Natural killer cell (primary cell): ENCODE measurements around the gene MN1. TPM values are rescaled to one million over a fixed set of nuclear protein-coding genes. Genes with fewer than 3 reads are reported as not detected.
A peak's percentile ranks its signal among the peaks of the same experiment; 100 is the strongest.

ENCODE experiments used
- ATAC-seq, 3 donors: fragments of 150-1000 bp in 2 of 3; fragments of 200-7000 bp in 1 of 3; cut with Tn5 transposase; 1 replicate in 1 of 3; 2 replicates in 2 of 3; pipeline ENCODE4 v1.10.0; 2021; ENCODE audit warnings: mild to moderate bottlenecking in 2 of 3, moderate library complexity in 2 of 3
- DNase-seq, 2 donors: peaks; one replicate each; pipeline versions ENCODE4 v3.0.0 to v3.0.0-alpha.2; 2013 to 2021; ENCODE audit warnings: mixed read lengths in 1 of 2
- H3K27ac ChIP-seq: one replicate; pipeline ENCODE4 v1.5.1; 2013; ENCODE audit warnings: mild to moderate bottlenecking, low read length
- H3K27me3 ChIP-seq: one replicate; pipeline ENCODE4 v1.6.1; 2013; ENCODE audit warnings: low read length; ENCODE audit not compliant: control insufficient read depth, insufficient read depth
- H3K36me3 ChIP-seq: one replicate; pipeline ENCODE4 v1.6.1; 2013; ENCODE audit warnings: low read length; ENCODE audit not compliant: control insufficient read depth, insufficient read depth
- H3K4me1 ChIP-seq: one replicate; pipeline ENCODE4 v1.6.1; 2013; ENCODE audit warnings: low read length; ENCODE audit not compliant: control insufficient read depth, insufficient read depth
- H3K4me3 ChIP-seq: one replicate; pipeline ENCODE4 v1.5.1; 2013; ENCODE audit warnings: low read length
- H3K9me3 ChIP-seq: one replicate; pipeline ENCODE4 v1.6.1; 2013; ENCODE audit warnings: low read length; ENCODE audit not compliant: control insufficient read depth, insufficient read depth
- H3K27ac Mint-ChIP-seq, 2 donors: one replicate each; pipeline ENCODE4 v1.8.0; 2022; ENCODE audit warnings: mild to moderate bottlenecking in 2 of 2, mixed read lengths in 2 of 2, moderate library complexity in 1 of 2
- H3K27me3 Mint-ChIP-seq, 2 donors: one replicate each; pipeline ENCODE4 v1.8.0; 2022; ENCODE audit warnings: low read depth in 2 of 2, mixed read lengths in 2 of 2
- H3K36me3 Mint-ChIP-seq: one replicate; pipeline ENCODE4 v1.8.0; 2022; ENCODE audit warnings: mixed read lengths
- H3K4me1 Mint-ChIP-seq, 2 donors: one replicate each; pipeline ENCODE4 v1.8.0; 2022; ENCODE audit warnings: mixed read lengths in 2 of 2
- H3K4me3 Mint-ChIP-seq: one replicate; pipeline ENCODE4 v1.8.0; 2022; ENCODE audit warnings: mild to moderate bottlenecking, moderate library complexity, mixed read lengths
- H3K9me3 Mint-ChIP-seq, 2 donors: one replicate each; pipeline ENCODE4 v1.8.0; 2022; ENCODE audit warnings: mixed read lengths in 2 of 2
- WGBS: methylation state at CpG from one replicate; pipeline ENCODE4 v1.1.7; 2013; ENCODE audit warnings: missing lambda C conversion rate; ENCODE audit not compliant: insufficient coverage; 5-methylcytosine and 5-hydroxymethylcytosine counted together
- intact Hi-C: fragments of 100-400 bp; cut with micrococcal nuclease; formaldehyde crosslinking; loops from one replicate; pipeline ENCODE4 v1.14.2; 2022
- total RNA-seq, 4 donors: library from RNA; stranded (reverse); fragments of 120-200 nt in 1 of 4; gene quantifications; one replicate each; pipeline versions ENCODE4 v1.2.3 to v1.2.4, GENCODE V29; 2013 to 2022
- TF ChIP-seq, protein P1 (sequence below): fragments of 200-600 bp; IDR thresholded peaks from one replicate; pipeline ENCODE4 v1.8.0; 2022; ENCODE audit warnings: antibody characterized with exemption

MN1 gene
- total RNA-seq, 3 donors from 2014 or later (not counting 1 experiment from before 2014, with no cell fraction given), result 0.39 to 0.83 (median 0.82) TPM

- Mint-ChIP-seq H3K4me3 (no peak overlapping the region), H3K4me1 (peaks cover 12 to 13% of the 10 kb centered on the region in 2 donors), H3K27ac (no peak overlapping the region), H3K27me3 (peaks cover 10 to 21% of the 10 kb centered on the region in 2 donors), H3K9me3 (no peaks in the 10 kb centered on the region), H3K36me3 (no peaks in the 10 kb centered on the region)
- Histone ChIP-seq H3K4me3 (no peak overlapping the region), H3K36me3 (no peaks in the 10 kb centered on the region), H3K27ac (no peak overlapping the region), H3K9me3 (no peaks in the 10 kb centered on the region), H3K4me1 (peaks cover 20% of the 10 kb centered on the region), H3K27me3 (peaks cover 7% of the 10 kb centered on the region)
- intact Hi-C loops, result loop anchor here (10.0 kb wide), 1 partner anchor 1045 kb away; no protein-coding TSS in a partner anchor
- no peak for ATAC-seq
- TF ChIP-seq, protein P1, sequence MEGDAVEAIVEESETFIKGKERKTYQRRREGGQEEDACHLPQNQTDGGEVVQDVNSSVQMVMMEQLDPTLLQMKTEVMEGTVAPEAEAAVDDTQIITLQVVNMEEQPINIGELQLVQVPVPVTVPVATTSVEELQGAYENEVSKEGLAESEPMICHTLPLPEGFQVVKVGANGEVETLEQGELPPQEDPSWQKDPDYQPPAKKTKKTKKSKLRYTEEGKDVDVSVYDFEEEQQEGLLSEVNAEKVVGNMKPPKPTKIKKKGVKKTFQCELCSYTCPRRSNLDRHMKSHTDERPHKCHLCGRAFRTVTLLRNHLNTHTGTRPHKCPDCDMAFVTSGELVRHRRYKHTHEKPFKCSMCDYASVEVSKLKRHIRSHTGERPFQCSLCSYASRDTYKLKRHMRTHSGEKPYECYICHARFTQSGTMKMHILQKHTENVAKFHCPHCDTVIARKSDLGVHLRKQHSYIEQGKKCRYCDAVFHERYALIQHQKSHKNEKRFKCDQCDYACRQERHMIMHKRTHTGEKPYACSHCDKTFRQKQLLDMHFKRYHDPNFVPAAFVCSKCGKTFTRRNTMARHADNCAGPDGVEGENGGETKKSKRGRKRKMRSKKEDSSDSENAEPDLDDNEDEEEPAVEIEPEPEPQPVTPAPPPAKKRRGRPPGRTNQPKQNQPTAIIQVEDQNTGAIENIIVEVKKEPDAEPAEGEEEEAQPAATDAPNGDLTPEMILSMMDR, result no peak
- no peak for DNase-seq
- 78% methylated on average over 40 of the region's 40 CpGs for WGBS
These were observed 1.7 kb downstream of the MN1 start for GRCh38 chr22:27799827-27800249.

GRCh38 chr22:27799015-27799826, 2.3 kb downstream of the MN1 start:
- Histone ChIP-seq H3K36me3 (no peaks in the 10 kb centered on the region), H3K27me3 (peaks cover 7% of the 10 kb centered on the region), H3K27ac (no peak overlapping the region), H3K4me1 (peaks cover 15% of the 10 kb centered on the region), H3K4me3 (no peak overlapping the region), H3K9me3 (no peaks in the 10 kb centered on the region)
- H3K4me1 Mint-ChIP-seq, result peaks cover 7 to 8% of the 10 kb centered on the region in 2 donors
- no peak for ATAC-seq
- H3K36me3 Mint-ChIP-seq, result no peaks in the 10 kb centered on the region
- intact Hi-C loops, result no loop called here
- no peak overlapping the region for H3K27ac Mint-ChIP-seq
- H3K4me3 Mint-ChIP-seq, result peak overlapping the region; percentile 68
- TF ChIP-seq, protein P1, result no peak
- WGBS, result 94% methylated on average over 62 of the region's 62 CpGs
- H3K9me3 Mint-ChIP-seq, result no peaks in the 10 kb centered on the region
- DNase-seq, result no peak
- peaks cover 6 to 15% of the 10 kb centered on the region in 2 donors for H3K27me3 Mint-ChIP-seq

GRCh38 chr22:27798511-27799014, 3.0 kb downstream of the MN1 start:
- no peaks in the 10 kb centered on the region for H3K9me3 Mint-ChIP-seq
- peaks cover 15% of the 10 kb centered on the region for H3K4me1 ChIP-seq
- ATAC-seq (no peak), DNase-seq (no peak)
- TF ChIP-seq, protein P1, result no peak
- no peak overlapping the region for H3K4me3 ChIP-seq
- H3K27ac Mint-ChIP-seq, result no peak overlapping the region
- peaks cover 4 to 11% of the 10 kb centered on the region in 2 donors for H3K27me3 Mint-ChIP-seq
- peaks cover 7 to 8% of the 10 kb centered on the region in 2 donors for H3K4me1 Mint-ChIP-seq
- H3K36me3 ChIP-seq, result no peaks in the 10 kb centered on the region
- H3K27me3 ChIP-seq, result peaks cover 7% of the 10 kb centered on the region
- H3K27ac ChIP-seq, result no peak overlapping the region
- H3K9me3 ChIP-seq, result no peaks in the 10 kb centered on the region
- intact Hi-C loops, result no loop called here
- peak overlapping the region; percentile 68 for H3K4me3 Mint-ChIP-seq
- whole genome bisulfite sequencing, result 97% methylated on average over 44 of the region's 44 CpGs
- H3K36me3 Mint-ChIP-seq, result no peaks in the 10 kb centered on the region
